K562 (cell line): Measurements from ENCODE around the gene MINK1. TPM values are rescaled to one million over a fixed set of nuclear protein-coding genes. Genes with fewer than 3 reads are reported as not detected.

Source experiments
- CTBP1 ChIP-seq: fragments of 450-650 bp; IDR thresholded peaks from 2 replicates; pipeline ENCODE4 v1.6.1; 2016; ENCODE audit warnings: borderline replicate concordance
- ETV5 ChIP-seq: sonication (generic); formaldehyde crosslinking; IDR thresholded peaks from 2 replicates; pipeline ENCODE4 v1.4.0; 2020; ENCODE audit warnings: low read depth, mild to moderate bottlenecking, missing genetic modification reagents
- ETV6 ChIP-seq, 3 experiments: fragments of 150-350 bp in 1 of 3; sonication (generic) in 1 of 3; formaldehyde crosslinking in 1 of 3; IDR thresholded peaks; 2 replicates each; pipeline versions ENCODE4 v1.6.1 to v1.8.0; 2014 to 2022; ENCODE audit warnings: borderline replicate concordance in 2 of 3, low read depth in 2 of 3, antibody characterized with exemption in 1 of 3, low read length in 1 of 3, mild to moderate bottlenecking in 1 of 3, missing genetic modification reagents in 1 of 3
- FOXA1 ChIP-seq: fragments of 450-650 bp; IDR thresholded peaks from 2 replicates; pipeline ENCODE4 v1.6.1; 2016; ENCODE audit warnings: mild to moderate bottlenecking, borderline replicate concordance
- GTF2B ChIP-seq: IDR thresholded peaks from 2 replicates; pipeline ENCODE4 v1.6.1; 2011; ENCODE audit not compliant: insufficient read length; ENCODE audit errors: extremely low read depth
- HNRNPLL ChIP-seq: fragments of 200-400 bp; formaldehyde crosslinking; IDR thresholded peaks from 2 replicates; pipeline ENCODE4 v1.6.1; 2017; ENCODE audit warnings: low read length, low read depth, mild to moderate bottlenecking; ENCODE audit not compliant: poor library complexity, severe bottlenecking
- REST ChIP-seq, 2 experiments: fragments of 450-650 bp; formaldehyde crosslinking in 1 of 2; IDR thresholded peaks; 2 replicates each; pipeline versions ENCODE4 v1.4.0 to v1.6.1; 2014 to 2020; ENCODE audit warnings: mild to moderate bottlenecking in 2 of 2, borderline replicate concordance in 1 of 2, low read depth in 1 of 2
- SIRT6 ChIP-seq: IDR thresholded peaks from one replicate; pipeline ENCODE4 v1.6.1; 2012; ENCODE audit warnings: low read depth, mild to moderate bottlenecking, control low read depth, inconsistent platforms, low read length, moderate library complexity
- SMARCB1 ChIP-seq: IDR thresholded peaks from 2 replicates; pipeline ENCODE4 v1.6.1; 2011; ENCODE audit warnings: improper control_type of control experiment, low read depth; ENCODE audit not compliant: insufficient read length
- TAL1 ChIP-seq: fragments of 450-650 bp; IDR thresholded peaks from 2 replicates; pipeline ENCODE4 v1.6.1; 2016; ENCODE audit warnings: mild to moderate bottlenecking
- ZBTB12 ChIP-seq: fragments of 250-450 bp; sonication (Bioruptor Pico); IDR thresholded peaks from 2 replicates; pipeline ENCODE4 v1.4.0; 2020
- ZNF384 ChIP-seq: IDR thresholded peaks from 2 replicates; pipeline ENCODE4 v1.6.1; 2012; ENCODE audit warnings: low read depth, low read length, improper control_type of control experiment
- ZNF583 ChIP-seq: fragments of 250-450 bp; sonication (Bioruptor Pico); IDR thresholded peaks from 2 replicates; pipeline ENCODE4 v1.4.0; 2020
- polyA plus RNA-seq, 8 experiments: library from polyadenylated mRNA; depleted of rRNA in 4 of 8; stranded (reverse) in 5 of 8; unstranded in 3 of 8; fragments of >200 nt; fragmentation: Nextera tagmentation in 2 of 8; fragmentation: Illumina TruSeq in 1 of 8; extraction: Ambion mirVana in 2 of 8; extraction: Trizol in 1 of 8; gene quantifications; 2 replicates each; pipeline versions ENCODE4 v1.2.1 to v1.2.3, GENCODE V29; 2011 to 2014; ENCODE audit warnings: inconsistent platforms in 1 of 8, missing spikeins in 1 of 8
- total RNA-seq, 7 experiments: library from RNA; depleted of rRNA in 6 of 7; stranded (reverse); fragments of >200 nt in 6 of 7; fragmentation: Illumina TruSeq in 2 of 7; extraction: Trizol in 2 of 7; gene quantifications; 2 replicates each; pipeline versions ENCODE4 v1.2.1 to v1.2.3, GENCODE V29; 2011 to 2021; ENCODE audit warnings: low replicate concordance in 1 of 7

The MINK1 gene
- total and polyA plus RNA-seq, 9 of the 15 experiments (the other 6 are each of a cell fraction or from before 2014, with no cell fraction given), result 0.11 to 54.2 (median 14.9) TPM

GRCh38 chr17:4856271-4856936 is 23.3 kb downstream of the MINK1 start (continued):
- TF ChIP-seq REST (IDR thresholded peaks at IDR 0.05; ENCODE audit: borderline replicate concordance) (no peak), REST (CRISPR knock-in tag; IDR thresholded peaks at IDR 0.05; ENCODE audit: low read depth) (no peak), ZNF384 (peak; percentile 96), GTF2B (no peak), SMARCB1 (no peak), ZNF583 (no peak), CTBP1 (peak; percentile 23; the same call in 1 of the 2 replicates), ETV5 (CRISPR knock-in tag) (no peak), ETV6 (IDR thresholded peaks at IDR 0.05; ENCODE audit: borderline replicate concordance in 1 of 2, low read depth in 2 of 2, low read length in 1 of 2) (no peak), ETV6 (CRISPR knock-in tag; IDR thresholded peaks at IDR 0.05; ENCODE audit: borderline replicate concordance) (no peak), HNRNPLL (no peak), ZBTB12 (CRISPR knock-in tag) (no peak), SIRT6 (no peak), FOXA1 (no peak), TAL1 (0 out of 2 replicates have a peak, but pooled peaks have one; percentile 9)
